HG03045 (cell line): Measurements from ENCODE around the gene ATP4B.

Source experiments
- ATAC-seq: cut with Tn5 transposase; IDR thresholded peaks from one replicate; pipeline ENCODE4 v1.9.1; 2021; ENCODE audit warnings: mild to moderate bottlenecking, moderate library complexity; ENCODE audit not compliant: unreplicated experiment

The ATP4B gene

GRCh38 chr13:113642563-113642962, 15.4 kb downstream of the ATP4B start:
- no peak for ATAC-seq

DNA sequence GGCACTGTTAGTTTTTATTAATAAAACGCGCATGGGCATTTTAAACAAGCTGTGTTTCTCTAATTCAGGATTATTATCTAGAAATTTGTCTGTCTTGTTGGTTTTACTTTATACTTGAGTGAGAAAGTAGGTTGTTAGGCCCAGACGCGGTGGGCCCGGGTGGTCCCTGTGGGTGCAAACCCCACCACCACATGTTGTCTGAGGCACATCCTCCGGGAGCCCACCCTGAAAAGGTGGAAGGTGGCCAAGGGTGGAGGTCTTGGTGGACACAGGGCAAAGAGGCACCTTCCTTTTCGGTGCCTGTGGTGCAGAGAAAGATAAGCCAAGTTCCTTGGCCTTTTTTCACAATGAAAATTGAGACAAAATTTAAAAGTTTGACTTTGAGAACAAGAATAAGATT, 16.6 kb downstream of the ATP4B start:
- no peak for ATAC-seq

DNA sequence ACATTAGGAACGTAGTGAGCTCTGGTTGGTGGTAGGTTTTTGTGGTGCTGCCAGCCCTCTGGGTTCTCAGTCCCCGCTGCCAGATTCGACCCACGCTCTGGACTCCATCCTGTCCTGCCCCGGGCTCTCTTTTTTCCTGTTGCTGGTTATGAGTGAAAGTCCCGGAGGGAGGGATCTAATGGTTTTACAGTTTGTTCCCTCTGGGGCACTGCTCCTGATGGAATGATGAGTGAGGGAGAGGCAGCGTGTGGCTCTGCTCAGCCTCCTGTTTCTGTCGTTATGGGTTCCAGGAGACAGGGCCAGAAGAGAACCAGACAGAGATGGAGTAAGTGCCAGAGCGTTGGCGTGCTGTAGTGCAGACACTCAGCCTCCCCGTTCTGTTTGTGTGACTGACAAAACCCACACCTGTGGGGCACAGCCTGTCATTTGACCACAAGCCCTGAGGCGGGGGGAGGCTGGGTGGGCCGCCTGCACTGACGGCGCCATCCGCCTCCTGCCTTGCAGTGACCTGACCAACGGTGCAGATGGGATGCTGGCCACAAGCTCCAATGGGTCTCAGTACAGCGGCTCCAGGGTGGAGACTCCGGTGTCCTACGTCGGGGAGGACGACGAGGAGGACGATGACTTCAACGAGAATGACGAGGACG, 18.3 kb downstream of the ATP4B start:
- ATAC-seq = no peak

- ATAC-seq = no peak
Measured at GRCh38 chr13:113638806-113639205, 19.2 kb downstream of the ATP4B start.

DNA sequence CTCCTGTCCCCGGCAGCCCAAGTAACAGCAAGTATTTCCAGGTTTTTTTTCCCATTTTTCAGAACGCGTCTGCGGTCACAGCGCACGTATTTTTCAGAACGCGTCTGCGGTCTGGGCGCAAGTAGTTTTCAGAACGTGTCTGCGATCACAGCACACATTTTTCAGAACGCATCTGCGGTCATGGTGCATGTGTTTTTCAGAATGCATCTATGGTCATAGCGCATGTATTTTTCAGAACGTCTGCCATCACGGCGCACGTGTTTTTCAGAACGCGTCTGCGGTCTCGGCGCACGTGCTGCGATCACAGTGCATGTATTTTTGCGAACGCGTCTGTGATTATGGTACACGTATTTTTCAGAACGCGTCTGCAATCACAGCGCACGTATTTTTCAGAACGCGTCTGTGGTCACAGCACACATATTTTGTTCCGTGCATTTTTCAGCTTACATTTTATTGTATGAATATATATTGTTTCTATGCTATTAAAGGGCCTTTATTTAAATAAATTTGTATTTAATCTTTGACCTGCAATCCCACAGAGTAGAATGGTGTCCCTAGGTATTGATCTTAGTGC, 19.7 kb downstream of the ATP4B start:
- no peak for ATAC-seq

DNA sequence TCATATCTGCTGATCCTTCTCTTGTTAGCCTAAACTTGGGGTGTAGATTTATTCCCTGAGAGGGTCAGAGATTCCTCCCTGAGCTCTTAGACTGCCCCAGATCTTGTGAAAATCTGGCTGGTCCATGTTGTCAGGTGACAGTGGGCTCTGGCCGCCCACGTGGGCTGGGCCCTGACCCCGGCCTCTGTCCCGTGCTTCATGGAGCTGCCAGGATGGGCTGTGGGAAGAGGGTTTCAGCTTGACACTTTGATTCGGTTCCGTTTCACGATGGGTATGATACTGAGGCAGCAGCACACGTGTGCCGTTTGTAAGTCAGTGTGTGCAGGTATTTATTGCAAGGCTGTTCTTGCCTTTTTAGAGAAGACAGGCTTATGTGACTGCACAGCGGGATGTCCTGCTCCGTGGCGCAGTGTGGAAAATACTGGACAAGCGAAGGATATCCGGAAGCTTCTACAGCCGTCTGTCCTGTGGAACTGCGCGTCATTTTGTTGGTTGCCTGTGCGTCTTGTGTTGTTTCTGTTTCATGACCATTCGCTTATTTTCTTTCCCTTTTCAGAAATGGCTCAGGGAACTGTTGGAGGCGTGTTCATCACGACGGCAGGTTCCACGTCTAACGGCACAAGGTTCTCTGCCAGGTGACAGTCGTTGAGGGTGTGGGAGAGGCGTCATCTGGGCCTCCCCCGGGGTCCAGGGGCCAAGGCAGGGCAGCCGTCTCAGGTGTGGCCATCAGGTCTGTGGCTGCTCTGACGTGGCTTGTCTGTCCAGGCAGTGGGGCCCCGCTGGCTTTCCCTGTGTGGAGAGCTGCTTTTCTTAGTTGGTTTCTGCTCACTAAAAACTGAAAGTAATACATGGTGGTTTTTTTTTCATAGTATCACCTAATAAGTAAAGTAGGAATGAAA, 20.5 kb downstream of the ATP4B start:
- no peak for ATAC-seq

- ATAC-seq = no peak
Measured at GRCh38 chr13:113636266-113636963, 21.6 kb downstream of the ATP4B start.

DNA sequence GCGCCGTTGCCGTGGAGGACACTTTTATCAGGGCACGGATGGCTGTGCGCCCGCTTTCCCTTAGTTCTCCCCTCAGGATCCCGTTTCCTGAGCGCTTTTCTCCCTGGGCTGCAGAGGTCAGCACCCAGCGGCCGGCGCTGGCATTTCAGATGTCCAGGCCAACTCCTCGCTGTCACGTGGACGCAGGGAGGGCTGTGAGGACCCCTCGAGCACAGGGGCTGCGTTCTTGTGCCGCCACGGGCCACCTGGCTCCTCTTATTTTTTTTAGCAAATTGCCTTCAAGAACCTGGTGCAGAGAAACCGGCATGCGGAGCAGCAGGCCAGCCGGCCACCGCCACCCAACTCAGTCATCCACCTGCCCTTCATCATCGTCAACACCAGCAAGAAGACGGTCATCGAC, 22.3 kb downstream of the ATP4B start:
- ATAC-seq = no peak

DNA sequence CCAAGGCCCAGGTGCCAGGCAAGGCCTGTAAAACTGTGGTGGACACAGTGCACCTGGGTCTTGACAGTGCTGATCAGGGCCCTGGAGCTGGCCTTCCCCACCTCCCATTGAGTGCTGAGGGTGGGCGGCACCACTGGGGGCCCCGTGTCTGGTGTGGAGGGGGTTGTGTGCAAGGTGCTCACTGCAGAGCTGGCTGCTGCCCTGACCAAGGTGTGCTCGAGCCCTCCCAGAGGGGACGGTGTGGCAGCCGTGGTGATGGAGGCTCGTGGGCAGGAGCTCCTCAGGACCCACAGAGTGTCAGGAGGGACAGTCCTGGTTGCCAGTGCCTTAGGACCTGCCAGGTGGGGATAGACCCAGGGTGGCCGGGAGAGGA, 23.0 kb downstream of the ATP4B start:
- ATAC-seq = no peak

DNA sequence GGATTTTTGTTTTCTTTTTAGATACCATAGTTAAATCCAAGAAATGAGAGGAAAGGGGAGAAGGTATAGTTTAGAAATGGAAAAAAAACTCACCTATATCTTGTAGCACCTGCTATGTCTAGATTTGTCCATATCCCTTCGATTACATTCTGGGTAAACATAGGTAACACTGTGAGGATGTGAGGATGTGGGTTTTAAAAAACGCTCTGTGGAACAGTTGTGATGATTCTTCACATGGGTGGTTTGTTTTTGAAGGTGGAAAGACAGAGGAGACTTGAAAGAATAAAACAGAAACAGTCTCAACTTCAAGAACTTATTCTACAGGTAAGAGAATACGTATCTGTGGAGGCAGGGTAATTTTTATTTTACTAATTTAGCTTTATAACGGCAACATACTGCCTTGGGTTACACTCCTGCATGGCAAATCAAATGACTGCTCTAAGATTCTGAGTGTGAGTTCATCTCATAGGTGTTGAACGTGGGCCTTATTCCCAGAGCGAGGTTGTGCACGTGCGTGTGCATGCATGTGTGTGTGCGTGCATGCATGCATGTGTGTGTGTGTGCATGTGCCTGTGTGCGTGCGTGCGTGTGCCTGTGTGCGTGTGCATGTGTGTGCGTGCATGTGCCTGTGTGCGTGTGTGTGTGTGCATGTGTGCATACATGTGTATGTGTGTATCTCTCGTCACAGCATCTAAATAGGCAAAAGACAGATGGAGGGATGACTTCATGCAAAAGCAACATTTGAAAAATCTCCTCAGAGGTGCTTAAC, 23.5 kb downstream of the ATP4B start:
- ATAC-seq = no peak

DNA sequence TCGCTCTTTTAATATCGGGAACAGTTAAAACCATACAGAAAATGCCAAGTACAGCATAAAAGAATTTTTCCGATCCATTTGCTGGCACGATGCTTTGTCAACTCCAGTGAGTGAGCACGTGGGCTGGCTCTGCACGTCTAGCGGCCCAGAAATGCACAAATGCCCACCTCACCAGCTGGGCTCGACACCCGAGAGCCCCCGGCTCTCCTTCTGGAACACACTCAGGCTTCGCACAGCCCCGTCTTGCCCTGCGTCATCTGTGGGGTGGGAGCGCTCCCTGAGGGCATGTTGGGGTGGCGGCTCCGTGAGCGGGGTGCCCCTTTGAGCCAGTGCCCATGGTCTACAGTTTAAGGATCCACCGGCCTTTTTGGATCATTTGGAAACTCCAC, 24.5 kb downstream of the ATP4B start:
- ATAC-seq = no peak

- ATAC-seq = no peak
Measured at GRCh38 chr13:113632706-113633484, 25.1 kb downstream of the ATP4B start.

DNA sequence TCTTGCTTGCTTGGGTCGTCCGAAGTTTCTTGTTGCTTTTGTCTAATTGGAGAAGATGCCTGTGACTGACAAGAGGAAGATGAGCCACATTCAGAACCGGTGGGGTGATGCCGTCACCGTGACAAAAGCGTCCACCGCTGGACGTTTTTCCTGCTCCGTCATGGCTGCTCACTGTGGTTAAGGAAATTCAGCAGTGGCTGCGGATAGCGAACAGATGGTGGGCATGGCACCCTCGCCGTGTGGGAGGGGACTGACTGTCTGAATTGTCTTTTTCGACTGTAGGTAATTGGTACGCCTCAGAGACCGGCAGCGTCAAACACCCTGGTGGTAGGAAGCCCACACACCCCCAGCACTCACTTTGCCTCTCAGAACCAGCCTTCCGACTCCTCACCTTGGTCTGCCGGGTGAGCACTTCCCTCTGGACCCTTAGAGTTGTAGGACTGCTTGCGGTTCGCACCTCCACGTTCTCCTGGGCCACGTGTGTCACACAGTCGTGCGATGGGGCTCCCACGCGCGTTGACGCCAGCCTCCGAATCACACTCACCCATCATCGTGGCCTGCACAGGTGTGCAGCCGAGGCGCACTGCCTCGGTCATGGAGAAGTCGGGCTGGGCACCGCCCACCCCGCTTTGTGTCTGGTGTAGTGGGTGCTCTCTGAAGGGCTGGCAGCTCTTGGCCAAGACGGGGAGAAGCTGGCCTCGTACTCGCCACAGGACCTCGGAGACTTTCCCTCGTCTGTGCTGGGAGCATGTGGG, 26.5 kb downstream of the ATP4B start:
- no peak for ATAC-seq

DNA sequence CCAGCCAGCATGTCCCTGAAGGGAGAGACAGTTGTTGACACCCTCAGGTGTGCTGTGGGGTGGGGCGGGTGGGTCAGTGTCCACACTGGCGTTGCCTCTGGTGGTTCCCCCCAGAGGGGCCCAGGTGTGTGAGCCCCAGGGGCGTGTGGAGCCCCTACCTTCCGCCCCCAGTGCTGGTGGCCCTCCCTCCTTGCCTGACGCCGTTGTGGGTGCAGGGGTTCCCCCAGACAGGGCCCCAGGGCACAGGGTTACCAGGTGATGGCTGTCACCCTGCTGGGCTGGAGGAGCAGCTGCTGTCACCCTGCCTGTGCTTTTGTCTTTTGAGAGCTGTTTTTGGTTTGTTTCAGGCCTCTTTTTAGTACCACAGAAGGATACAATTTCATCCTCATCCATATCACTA, 27.2 kb downstream of the ATP4B start:
- no peak for ATAC-seq

DNA sequence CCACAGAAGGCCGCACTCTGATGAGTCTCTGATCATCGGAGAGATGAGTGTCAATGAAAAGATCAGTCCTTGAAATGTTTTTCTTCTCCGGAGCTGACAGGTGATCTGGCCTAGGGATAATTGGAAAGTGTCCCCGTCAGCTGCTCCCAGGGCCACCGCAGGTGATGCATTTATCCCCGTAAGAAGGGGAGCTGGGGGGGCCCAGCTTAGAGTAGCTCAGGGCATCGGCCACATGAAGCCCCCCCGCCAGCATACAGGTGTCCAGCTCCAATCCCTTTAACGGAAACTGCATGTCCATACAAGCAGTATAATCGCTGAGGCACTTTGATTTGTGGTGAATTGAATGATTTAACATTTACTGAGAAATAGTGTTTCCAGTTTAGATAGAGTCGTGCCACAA, 27.7 kb downstream of the ATP4B start:
- no peak for ATAC-seq

DNA sequence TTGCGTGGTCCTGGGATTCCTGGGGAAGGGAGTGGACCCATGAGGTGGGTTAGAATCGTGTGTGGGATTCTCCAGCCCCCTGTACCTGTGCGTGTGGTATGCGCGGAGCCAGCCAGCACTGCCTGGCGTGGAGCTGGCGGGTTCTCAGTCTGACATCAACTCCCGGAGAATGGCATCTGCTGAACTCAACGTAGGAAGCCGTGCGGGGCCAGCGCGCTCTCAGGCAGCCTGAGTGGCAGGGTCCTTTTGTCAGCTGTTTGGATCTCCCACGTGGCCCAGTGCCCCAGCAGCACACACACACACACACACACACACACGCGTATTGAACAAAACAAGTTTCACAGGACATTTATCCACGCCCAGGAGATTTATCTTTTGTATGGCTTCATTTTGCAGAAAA, 28.1 kb downstream of the ATP4B start:
- ATAC-seq = no peak

DNA sequence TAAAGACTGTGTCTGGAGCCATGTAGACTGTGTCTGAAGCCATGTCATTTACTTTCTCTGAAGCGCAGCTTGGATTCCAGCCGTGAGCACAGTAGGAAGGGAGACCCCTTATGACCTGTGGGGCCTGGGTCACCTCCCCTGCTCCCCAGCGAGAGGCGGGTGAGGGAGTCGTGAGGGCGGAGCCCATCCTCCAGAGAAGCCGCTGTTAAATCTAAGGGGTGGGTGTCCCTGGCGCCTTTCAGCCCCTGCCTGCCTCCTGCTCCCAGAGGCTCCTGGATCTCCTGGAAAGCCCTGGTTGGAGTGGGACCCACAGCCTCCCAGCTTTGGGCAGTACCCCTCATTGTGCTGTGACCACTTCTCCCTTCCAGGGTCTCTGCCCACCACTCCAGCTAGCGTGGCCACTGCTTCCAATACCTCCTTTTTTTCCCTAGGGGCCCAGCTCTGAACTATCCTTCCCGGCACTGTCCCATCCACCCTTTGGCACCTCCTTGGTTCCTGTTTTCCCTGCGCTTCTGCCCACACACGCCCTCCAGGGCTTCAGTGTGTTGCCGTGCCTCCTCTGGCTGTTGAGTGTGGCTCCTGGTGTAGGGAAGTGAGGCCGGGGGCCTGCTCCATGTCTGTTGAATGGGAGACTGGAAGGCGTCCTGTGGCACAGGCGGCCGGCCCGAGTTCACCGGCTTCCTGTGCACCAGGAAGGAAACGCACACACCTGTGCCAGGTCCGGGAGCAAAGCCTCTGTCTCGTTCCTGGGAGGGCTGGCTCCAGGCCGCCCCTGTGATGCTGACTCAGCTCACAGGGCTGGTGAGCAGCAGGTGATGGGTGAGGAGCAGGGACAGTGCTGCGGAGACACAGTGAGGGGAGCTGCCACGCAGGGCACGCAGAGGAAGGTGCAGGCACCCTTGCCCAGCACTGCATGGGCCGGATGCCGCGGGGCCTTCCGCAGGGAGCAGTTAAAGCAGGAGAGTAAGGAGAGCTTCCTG, 29.4 kb downstream of the ATP4B start:
- no peak for ATAC-seq

- ATAC-seq = no peak
Measured at GRCh38 chr13:113627136-113627535, 30.9 kb downstream of the ATP4B start.
